Colonic mucosa (tissue), 4 donors: Measurements from ENCODE around the gene WDR12. TPM values are rescaled to one million over a fixed set of nuclear protein-coding genes. Genes with fewer than 3 reads are reported as not detected.

Experiments
- DNase-seq: peaks from one replicate; pipeline ENCODE4 v3.0.0-alpha.2; 2020
- H3K27ac ChIP-seq: fragments of 200-600 bp; one replicate; pipeline ENCODE4 v1.8.0; 2021
- H3K27me3 ChIP-seq: fragments of 200-600 bp; one replicate; pipeline ENCODE4 v1.8.0; 2021
- H3K36me3 ChIP-seq: fragments of 200-600 bp; one replicate; pipeline ENCODE4 v1.8.0; 2021
- H3K4me1 ChIP-seq: fragments of 200-600 bp; one replicate; pipeline ENCODE4 v1.8.0; 2021; ENCODE audit warnings: mild to moderate bottlenecking
- H3K4me3 ChIP-seq: fragments of 200-600 bp; one replicate; pipeline ENCODE4 v1.8.0; 2021
- H3K9ac ChIP-seq, 2 donors: one replicate each; pipeline ENCODE4 v1.7.0; 2013; ENCODE audit warnings: control low read depth in 2 of 2, low read depth in 2 of 2, low read length in 2 of 2
- H3K9me3 ChIP-seq: fragments of 200-600 bp; one replicate; pipeline ENCODE4 v1.8.0; 2021
- CTCF ChIP-seq: fragments of 200-600 bp; IDR thresholded peaks from one replicate; pipeline ENCODE4 v1.8.0; 2022; ENCODE audit warnings: antibody characterized with exemption, mild to moderate bottlenecking
- intact Hi-C: fragments of 100-400 bp; cut with DNase I; formaldehyde crosslinking; loops from one replicate; pipeline ENCODE4 v1.14.1; 2022
- total RNA-seq, 2 donors: library from RNA; stranded (reverse); fragmentation: NEBNext Ultra II Directional in 1 of 2; extraction: Animal tissue kit (Norgen Biotek cat#: 25700) in 1 of 2; gene quantifications; one replicate each; pipeline ENCODE4 v1.2.1, GENCODE V29; 2021
- donor health status: healthy.
- donor health status: DM: no; HTN: no; CAD: no.
- donor health status: DM: no; HTN: no; CAD: no.

The WDR12 gene
- total RNA-seq, 2 donors from 2014 or later: 42.0 to 54.2 TPM

- H3K4me1 ChIP-seq: no peaks in the 10 kb centered on the region
- H3K4me3 ChIP-seq: no peak overlapping the region
- H3K27ac ChIP-seq: no peak overlapping the region
- no peaks in the 10 kb centered on the region for H3K36me3 ChIP-seq
- no peak for DNase-seq
- TF ChIP-seq CTCF: no peak
- H3K9me3 ChIP-seq: no peaks in the 10 kb centered on the region
- intact Hi-C loops: no loop called here
- no peak overlapping the region for H3K9ac ChIP-seq
- H3K27me3 ChIP-seq: no peaks in the 10 kb centered on the region
These were observed 32.9 kb upstream of the WDR12 start for GRCh38 chr2:202944408-202944807.

GRCh38 chr2:202941771-202942170 lies 30.3 kb upstream of the WDR12 start:
- intact Hi-C loops: no loop called here
- no peaks in the 10 kb centered on the region for H3K4me1 ChIP-seq
- no peaks in the 10 kb centered on the region for H3K36me3 ChIP-seq

GRCh38 chr2:202938960-202939359 lies 27.5 kb upstream of the WDR12 start:
- no peaks in the 10 kb centered on the region for H3K27me3 ChIP-seq
- no peak for TF ChIP-seq CTCF
- intact Hi-C loops: no loop called here
- no peaks in the 10 kb centered on the region for H3K36me3 ChIP-seq
- H3K4me3 ChIP-seq: no peak overlapping the region
- H3K27ac ChIP-seq: no peak overlapping the region
- H3K9ac ChIP-seq: no peak overlapping the region
- no peaks in the 10 kb centered on the region for H3K4me1 ChIP-seq
- no peaks in the 10 kb centered on the region for H3K9me3 ChIP-seq
- DNase-seq: no peak

More at GRCh38 chr2:202941771-202942170, 30.3 kb upstream of the WDR12 start:
- no peak overlapping the region for H3K4me3 ChIP-seq
- no peaks in the 10 kb centered on the region for H3K27me3 ChIP-seq
- no peak overlapping the region for H3K9ac ChIP-seq
- H3K9me3 ChIP-seq: no peaks in the 10 kb centered on the region
- no peak overlapping the region for H3K27ac ChIP-seq
- TF ChIP-seq CTCF: no peak
- no peak for DNase-seq

- H3K4me3 ChIP-seq: no peak overlapping the region
- no peak for TF ChIP-seq CTCF
- H3K27ac ChIP-seq: no peak overlapping the region
- no peaks in the 10 kb centered on the region for H3K9me3 ChIP-seq
- H3K9ac ChIP-seq: no peak overlapping the region
- no peak for DNase-seq
- intact Hi-C loops: no loop called here
- H3K36me3 ChIP-seq: no peaks in the 10 kb centered on the region
- no peaks in the 10 kb centered on the region for H3K27me3 ChIP-seq
- no peaks in the 10 kb centered on the region for H3K4me1 ChIP-seq
These were observed 23.0 kb upstream of the WDR12 start for GRCh38 chr2:202934456-202934855.

- H3K4me1 ChIP-seq: no peaks in the 10 kb centered on the region
- H3K9ac ChIP-seq: no peak overlapping the region
- no peaks in the 10 kb centered on the region for H3K36me3 ChIP-seq
- no peak overlapping the region for H3K4me3 ChIP-seq
- H3K27ac ChIP-seq: no peak overlapping the region
- DNase-seq: no peak
- no peaks in the 10 kb centered on the region for H3K9me3 ChIP-seq
- no peaks in the 10 kb centered on the region for H3K27me3 ChIP-seq
- TF ChIP-seq CTCF: no peak
- intact Hi-C loops: no loop called here
These were observed 22.5 kb upstream of the WDR12 start for GRCh38 chr2:202933958-202934357.

GRCh38 chr2:202933139-202933510 lies 21.7 kb upstream of the WDR12 start:
- intact Hi-C loops: no loop called here
- H3K9me3 ChIP-seq: no peaks in the 10 kb centered on the region
- H3K4me1 ChIP-seq: no peaks in the 10 kb centered on the region
- DNase-seq: no peak
- H3K36me3 ChIP-seq: no peaks in the 10 kb centered on the region
- H3K27me3 ChIP-seq: no peaks in the 10 kb centered on the region
- H3K4me3 ChIP-seq: no peak overlapping the region
- H3K9ac ChIP-seq: no peak overlapping the region
- no peak for TF ChIP-seq CTCF
- H3K27ac ChIP-seq: no peak overlapping the region
